ENCODE results near the gene MEX3D.

DNA sequence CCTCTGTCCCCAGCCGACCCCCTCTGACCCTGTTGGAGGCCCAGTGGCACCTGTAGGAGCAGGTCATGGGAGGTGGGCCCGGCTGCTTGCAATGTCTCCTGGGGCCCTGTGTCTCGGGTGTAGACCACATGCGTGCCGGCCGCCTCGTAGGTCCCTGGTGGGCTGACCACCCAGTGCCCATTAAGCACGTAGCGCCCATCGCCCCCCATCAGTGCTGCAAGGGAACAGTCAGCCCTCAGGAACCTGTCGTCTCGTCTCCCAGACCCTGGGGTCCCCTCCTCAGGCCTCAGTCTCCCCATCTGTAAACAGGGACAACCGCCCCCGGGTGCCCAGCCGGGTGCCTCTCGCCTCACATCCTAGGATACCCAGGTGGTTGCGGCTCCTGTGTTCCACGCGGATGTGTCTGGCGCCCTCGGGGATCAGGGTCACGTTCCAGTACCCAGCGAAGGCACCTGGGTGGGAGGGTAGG is 60.9 kb downstream of the MEX3D start:
- TF ChIP-seq POLR2A (IDR thresholded peaks at IDR 0.05; ENCODE audit: low read length) (no peak), GATA1 (IDR thresholded peaks at IDR 0.05; ENCODE audit: low read depth, low read length) (no peak)

Measured in erythroblast (primary cell).